Measurements from ENCODE around the gene FGFRL1.

DNA sequence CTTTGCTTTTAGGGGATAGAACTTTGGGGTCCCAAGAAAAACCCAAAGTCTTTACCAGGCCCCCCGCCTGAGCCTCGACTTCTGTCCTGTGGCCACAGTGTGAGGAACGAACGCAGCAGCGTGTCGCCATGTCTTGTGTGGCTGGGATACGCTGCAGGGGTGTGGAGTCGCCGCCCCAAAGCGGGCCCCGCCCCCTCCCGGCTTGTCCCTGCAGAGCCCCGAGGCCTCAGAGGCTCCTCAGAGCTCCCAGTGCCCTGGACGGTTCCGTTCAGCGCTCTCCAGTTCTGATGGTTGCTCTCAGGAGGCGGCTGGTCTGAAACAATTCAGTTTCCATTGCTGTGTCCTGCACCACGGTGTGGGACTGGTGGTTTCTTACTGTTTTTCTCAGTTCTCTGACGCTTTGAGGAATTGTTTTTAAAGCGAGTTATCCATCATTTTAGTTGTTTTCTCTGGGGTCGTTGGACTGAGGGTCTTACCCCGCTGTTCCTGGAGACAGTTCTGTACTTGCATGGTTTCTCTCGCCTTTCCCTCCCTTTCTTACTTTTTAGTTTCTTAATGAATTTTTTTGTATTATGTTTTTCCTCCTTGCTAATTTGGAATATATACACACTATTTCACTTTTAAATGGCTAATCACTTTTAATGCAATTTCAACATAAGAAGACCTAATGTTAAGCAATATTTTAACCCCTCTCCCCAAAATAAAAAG lies 26.1 kb upstream of the FGFRL1 start:
- TF ChIP-seq, protein P1, sequence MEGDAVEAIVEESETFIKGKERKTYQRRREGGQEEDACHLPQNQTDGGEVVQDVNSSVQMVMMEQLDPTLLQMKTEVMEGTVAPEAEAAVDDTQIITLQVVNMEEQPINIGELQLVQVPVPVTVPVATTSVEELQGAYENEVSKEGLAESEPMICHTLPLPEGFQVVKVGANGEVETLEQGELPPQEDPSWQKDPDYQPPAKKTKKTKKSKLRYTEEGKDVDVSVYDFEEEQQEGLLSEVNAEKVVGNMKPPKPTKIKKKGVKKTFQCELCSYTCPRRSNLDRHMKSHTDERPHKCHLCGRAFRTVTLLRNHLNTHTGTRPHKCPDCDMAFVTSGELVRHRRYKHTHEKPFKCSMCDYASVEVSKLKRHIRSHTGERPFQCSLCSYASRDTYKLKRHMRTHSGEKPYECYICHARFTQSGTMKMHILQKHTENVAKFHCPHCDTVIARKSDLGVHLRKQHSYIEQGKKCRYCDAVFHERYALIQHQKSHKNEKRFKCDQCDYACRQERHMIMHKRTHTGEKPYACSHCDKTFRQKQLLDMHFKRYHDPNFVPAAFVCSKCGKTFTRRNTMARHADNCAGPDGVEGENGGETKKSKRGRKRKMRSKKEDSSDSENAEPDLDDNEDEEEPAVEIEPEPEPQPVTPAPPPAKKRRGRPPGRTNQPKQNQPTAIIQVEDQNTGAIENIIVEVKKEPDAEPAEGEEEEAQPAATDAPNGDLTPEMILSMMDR (IDR thresholded peaks at IDR 0.05; ENCODE audit: low read length) = no peak
- TF ChIP-seq EZH2 (IDR thresholded peaks at IDR 0.05; ENCODE audit: borderline replicate concordance, low read length) = no peak

Measured in OCI-LY1 (cell line).